Lower leg skin (tissue), 3 donors: ENCODE results near the gene CLASP1.
"Not testable (repeated sequence)": the region's sequence is repeated elsewhere in the genome, so short reads cannot be mapped to it uniquely, and the experiment has no call there.

Experiments used
- CTCF ChIP-seq, 3 donors: fragments of 450-650 bp; IDR thresholded peaks; one replicate each; pipeline ENCODE4 v1.5.1; 2016; ENCODE audit warnings: antibody characterized with exemption in 3 of 3, mild to moderate bottlenecking in 3 of 3, moderate library complexity in 2 of 3
- POLR2A ChIP-seq, 2 donors: fragments of 450-650 bp; IDR thresholded peaks; one replicate each; pipeline ENCODE4 v1.6.1; 2016 to 2017; ENCODE audit warnings: antibody characterized with exemption in 2 of 2, mild to moderate bottlenecking in 1 of 2, moderate library complexity in 1 of 2

GRCh38 chr2:121374412-121375075 lies 274.7 kb downstream of the CLASP1 start:
- TF ChIP-seq CTCF, POLR2A (IDR thresholded peaks at IDR 0.05): not testable (repeated sequence)
